Ascending aorta (tissue), 2 donors: Measurements from ENCODE around the gene CDH5. TPM values are rescaled to one million over a fixed set of nuclear protein-coding genes. Genes with fewer than 3 reads are reported as not detected.

Experiments
- DNase-seq, 2 donors: peaks; one replicate each; pipeline ENCODE4 v3.0.0-alpha.2; 2019; ENCODE audit warnings: low spot score in 2 of 2
- H3K27ac ChIP-seq, 2 donors: fragments of 200-600 bp; sonication (generic); one replicate each; pipeline ENCODE4 v1.5.1; 2016 to 2017; ENCODE audit warnings: mild to moderate bottlenecking in 1 of 2
- H3K27me3 ChIP-seq: fragments of 200-600 bp; sonication (generic); one replicate; pipeline ENCODE4 v1.5.1; 2017
- H3K36me3 ChIP-seq, 2 donors: fragments of 200-600 bp; sonication (generic); one replicate each; pipeline ENCODE4 v1.5.1; 2016
- H3K4me1 ChIP-seq, 2 donors: fragments of 200-600 bp; sonication (generic); one replicate each; pipeline ENCODE4 v1.5.1; 2016 to 2017; ENCODE audit warnings: mild to moderate bottlenecking in 1 of 2
- H3K4me3 ChIP-seq, 2 donors: fragments of 200-600 bp; sonication (generic); one replicate each; pipeline ENCODE4 v1.5.1; 2016 to 2017; ENCODE audit warnings: mild to moderate bottlenecking in 1 of 2
- H3K9me3 ChIP-seq, 2 donors: fragments of 200-600 bp; sonication (generic); one replicate each; pipeline ENCODE4 v1.5.1; 2016
- CTCF ChIP-seq, 3 experiments: fragments of 200-600 bp in 2 of 3; fragments of 450-650 bp in 1 of 3; sonication (generic) in 2 of 3; IDR thresholded peaks; one replicate each; pipeline ENCODE4 v1.5.1; 2016 to 2019; ENCODE audit warnings: antibody characterized with exemption in 3 of 3, mild to moderate bottlenecking in 1 of 3, moderate library complexity in 1 of 3
- intact Hi-C: fragments of 100-400 bp; cut with DNase I; formaldehyde crosslinking; loops from one replicate; pipeline ENCODE4 v1.15.1; 2023
- total RNA-seq: library from RNA; depleted of rRNA; stranded (reverse); fragments of >200 nt; gene quantifications from one replicate; pipeline ENCODE4 v1.1.0, GENCODE V29; 2016

CDH5 gene
- total RNA-seq, 1 donor from 2014 or later = 119 TPM

GRCh38 chr16:66382966-66383299, 16.4 kb downstream of the CDH5 start:
- peak overlapping the region in 1 of 2 donors; percentile 3 for H3K27ac ChIP-seq
- no peaks in the 10 kb centered on the region for H3K9me3 ChIP-seq
- TF ChIP-seq CTCF (IDR thresholded peaks at IDR 0.05) = no peak
- no peaks in the 10 kb centered on the region for H3K27me3 ChIP-seq
- H3K4me1 ChIP-seq = no peaks in the 10 kb centered on the region
- H3K4me3 ChIP-seq = no peak overlapping the region
- DNase-seq = no peak
- intact Hi-C loops = no loop called here
- H3K36me3 ChIP-seq = no peaks in the 10 kb centered on the region

- H3K4me1 ChIP-seq = no peaks in the 10 kb centered on the region
- H3K27me3 ChIP-seq = no peaks in the 10 kb centered on the region
- DNase-seq = no peak
- no peak overlapping the region for H3K27ac ChIP-seq
- no peaks in the 10 kb centered on the region for H3K9me3 ChIP-seq
- intact Hi-C loops = no loop called here
- TF ChIP-seq CTCF (IDR thresholded peaks at IDR 0.05) = no peak
- no peaks in the 10 kb centered on the region for H3K36me3 ChIP-seq
- H3K4me3 ChIP-seq = no peak overlapping the region
These were observed 17.1 kb downstream of the CDH5 start for GRCh38 chr16:66383551-66383950.

GRCh38 chr16:66385415-66385814, 18.9 kb downstream of the CDH5 start:
- H3K36me3 ChIP-seq = no peaks in the 10 kb centered on the region
- no peak for TF ChIP-seq CTCF (IDR thresholded peaks at IDR 0.05)
- H3K4me1 ChIP-seq = no peaks in the 10 kb centered on the region
- intact Hi-C loops = no loop called here
- H3K9me3 ChIP-seq = no peaks in the 10 kb centered on the region
- H3K27ac ChIP-seq = no peak overlapping the region
- H3K4me3 ChIP-seq = no peak overlapping the region
- no peaks in the 10 kb centered on the region for H3K27me3 ChIP-seq
- no peak for DNase-seq

GRCh38 chr16:66386629-66387622, 20.4 kb downstream of the CDH5 start:
- intact Hi-C loops = no loop called here
- TF ChIP-seq CTCF (IDR thresholded peaks at IDR 0.05) = no peak
- DNase-seq = peak in 1 of 2 donors; percentile 56
- no peaks in the 10 kb centered on the region for H3K9me3 ChIP-seq
- no peaks in the 10 kb centered on the region for H3K27me3 ChIP-seq
- no peaks in the 10 kb centered on the region for H3K36me3 ChIP-seq
- no peak overlapping the region for H3K4me3 ChIP-seq
- no peaks in the 10 kb centered on the region for H3K4me1 ChIP-seq
- no peak overlapping the region for H3K27ac ChIP-seq

GRCh38 chr16:66387817-66388332, 21.4 kb downstream of the CDH5 start:
- H3K27me3 ChIP-seq = no peaks in the 10 kb centered on the region
- TF ChIP-seq CTCF (IDR thresholded peaks at IDR 0.05) = no peak
- H3K4me3 ChIP-seq = no peak overlapping the region
- H3K4me1 ChIP-seq = no peaks in the 10 kb centered on the region
- no peak overlapping the region for H3K27ac ChIP-seq
- H3K36me3 ChIP-seq = no peaks in the 10 kb centered on the region
- H3K9me3 ChIP-seq = no peaks in the 10 kb centered on the region
- intact Hi-C loops = no loop called here
- DNase-seq = peak in 1 of 2 donors; percentile 40
